ENCODE results near the gene KCNJ16. TPM values are rescaled to one million over a fixed set of nuclear protein-coding genes. Genes with fewer than 3 reads are reported as not detected.

Gene KCNJ16
- total and polyA plus RNA-seq, 8 donors: 20.5 to 65.2 (median 28.4) TPM

DNA sequence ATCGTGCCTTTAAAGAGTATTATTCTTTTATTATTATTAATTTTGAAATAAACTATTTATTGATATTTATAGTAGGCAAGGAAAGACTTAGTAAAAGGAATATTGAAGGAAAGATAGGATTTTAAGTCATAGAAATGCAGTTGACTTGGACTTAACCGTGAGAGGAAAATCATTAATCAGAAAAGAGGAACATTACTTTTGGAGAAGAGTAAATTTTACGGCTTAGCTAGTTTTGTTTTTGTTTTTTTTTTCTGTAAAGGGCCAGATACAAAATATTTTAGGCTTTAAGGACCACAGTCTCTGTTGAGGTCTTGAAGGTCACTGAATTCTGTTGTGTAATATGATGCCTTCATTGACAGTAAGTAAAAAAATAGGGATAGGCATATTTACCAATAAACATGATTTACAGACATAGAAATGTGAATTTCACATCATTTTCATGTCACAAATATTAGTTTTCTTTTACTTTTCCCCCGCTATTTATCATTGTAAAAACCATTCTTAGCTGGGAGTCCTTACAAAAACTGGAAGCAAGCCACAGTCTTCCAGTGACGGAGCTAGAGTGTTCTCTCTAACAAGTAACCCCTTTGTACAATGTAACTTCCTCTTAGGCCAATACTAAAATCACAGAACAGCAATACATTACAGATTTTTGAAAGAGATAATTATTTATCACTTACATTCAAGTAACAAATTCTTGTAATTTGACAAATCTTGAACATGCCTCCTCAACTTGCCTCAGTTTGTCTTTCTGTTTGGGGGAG lies 2.3 kb upstream of the KCNJ16 start:
- H3K4me1 ChIP-seq: peaks cover 4 to 13% (median 5%) of the 10 kb centered on the region in 3 donors
- intact Hi-C loops (cut with DNase I): no loop called here
- ATAC-seq: no peak
- TF ChIP-seq CTCF (IDR thresholded peaks at IDR 0.05): no peak
- no peak for FAIRE-seq
- H3K9me3 ChIP-seq: no peaks in the 10 kb centered on the region
- H3K27me3 ChIP-seq: no peaks in the 10 kb centered on the region
- H3K27ac ChIP-seq: peak overlapping the region in 2 of 4 donors; percentile 13 to 29
- no peak for DNase-seq
- no peak overlapping the region for H3K4me3 ChIP-seq
- 60 to 65% methylated on average over 5 of the region's 5 CpGs for WGBS, 2 donors
- no peaks in the 10 kb centered on the region for H3K36me3 ChIP-seq

GRCh38 chr17:70073310-70073709 lies 1.7 kb upstream of the KCNJ16 start:
- FAIRE-seq: no peak
- H3K36me3 ChIP-seq: no peaks in the 10 kb centered on the region
- TF ChIP-seq CTCF (IDR thresholded peaks at IDR 0.05): no peak
- H3K4me3 ChIP-seq: no peak overlapping the region
- 87 to 91% methylated on average over 5 of the region's 5 CpGs for WGBS, 2 donors
- H3K9me3 ChIP-seq: no peaks in the 10 kb centered on the region
- peak overlapping the region in 2 of 4 donors; percentile 29 to 47 for H3K27ac ChIP-seq
- no peaks in the 10 kb centered on the region for H3K27me3 ChIP-seq
- no peak for ATAC-seq
- intact Hi-C loops (cut with DNase I): no loop called here
- DNase-seq: no peak
- peaks cover 4 to 13% (median 5%) of the 10 kb centered on the region in 3 donors for H3K4me1 ChIP-seq

GRCh38 chr17:70073799-70074198 lies 1.2 kb upstream of the KCNJ16 start:
- Histone ChIP-seq H3K4me1 (peaks cover 4 to 13% (median 5%) of the 10 kb centered on the region in 3 donors), H3K27ac (peak overlapping the region in 2 of 4 donors; percentile 47 to 67), H3K36me3 (no peaks in the 10 kb centered on the region), H3K27me3 (no peaks in the 10 kb centered on the region), H3K4me3 (no peak overlapping the region), H3K9me3 (no peaks in the 10 kb centered on the region)
- DNase-seq (no peak), ATAC-seq (no peak), FAIRE-seq (no peak)
- 59% methylated on average over 3 of the region's 3 CpGs for WGBS, 2 donors
- intact Hi-C loops (cut with DNase I): no loop called here
- no peak for TF ChIP-seq CTCF (IDR thresholded peaks at IDR 0.05)

- no peak for TF ChIP-seq CTCF (IDR thresholded peaks at IDR 0.05)
- ATAC-seq (peak in 3 of 4 donors; percentile 3 to 12 (median 5)), DNase-seq (no peak), FAIRE-seq (no peak)
- no peak overlapping the region for H3K4me3 ChIP-seq
- H3K4me1 ChIP-seq: peaks cover 4 to 13% (median 5%) of the 10 kb centered on the region in 3 donors
- no peaks in the 10 kb centered on the region for H3K27me3 ChIP-seq
- intact Hi-C loops (cut with DNase I): no loop called here
- no peaks in the 10 kb centered on the region for H3K36me3 ChIP-seq
- no peaks in the 10 kb centered on the region for H3K9me3 ChIP-seq
- H3K27ac ChIP-seq: peak overlapping the region; percentile 1 to 67 (median 42)
- 54 to 69% methylated on average over 5 of the region's 5 CpGs for WGBS, 2 donors
Observed at GRCh38 chr17:70074236-70074830, 692 bp upstream of the KCNJ16 start.

GRCh38 chr17:70076189-70076588 lies 1.2 kb downstream of the KCNJ16 start:
- no peak for TF ChIP-seq CTCF (IDR thresholded peaks at IDR 0.05)
- Histone ChIP-seq H3K4me1 (peaks cover 4 to 13% (median 5%) of the 10 kb centered on the region in 3 donors), H3K36me3 (no peaks in the 10 kb centered on the region), H3K27ac (peak overlapping the region in 2 of 4 donors; percentile 47 to 67), H3K27me3 (no peaks in the 10 kb centered on the region), H3K9me3 (no peaks in the 10 kb centered on the region), H3K4me3 (peak overlapping the region in 2 of 4 donors; percentile 20 to 24)
- ATAC-seq (no peak), DNase-seq (no peak), FAIRE-seq (no peak)
- 15 to 19% methylated on average over 1 of the region's 1 CpG for WGBS, 2 donors
- intact Hi-C loops (cut with DNase I): no loop called here
